ENCODE measurements around the gene KCNIP3.

The KCNIP3 gene

DNA sequence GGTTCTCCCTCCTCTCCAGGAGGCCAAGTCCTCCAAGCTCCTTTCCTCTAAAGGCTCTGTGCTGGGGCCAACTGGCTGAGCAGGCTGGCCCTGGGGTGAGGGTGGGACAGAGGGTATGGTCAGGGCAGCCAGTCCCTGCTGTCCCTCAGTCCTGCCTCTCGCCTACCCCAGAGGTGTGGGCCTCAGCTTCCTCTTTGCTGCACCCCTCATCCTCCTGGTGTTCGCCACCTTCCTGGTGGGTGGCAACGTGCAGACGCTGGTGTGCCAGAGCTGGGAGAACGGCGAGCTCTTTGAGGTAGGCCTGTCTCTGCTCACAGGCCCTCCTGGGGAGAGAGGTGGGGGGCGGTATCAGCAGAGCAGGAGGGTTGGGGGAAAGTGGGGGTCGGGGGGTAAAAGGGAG, 16.1 kb upstream of the KCNIP3 start:
- H3K36me3 ChIP-seq (ENCODE audit: low read depth): peaks cover 26% of the 10 kb centered on the region
- DNase-seq (ENCODE audit: low spot score): no peak
- H3K27me3 ChIP-seq (ENCODE audit: insufficient read depth, poor library complexity, severe bottlenecking): no peaks in the 10 kb centered on the region
- H3K4me1 ChIP-seq (ENCODE audit: insufficient read depth, poor library complexity, severe bottlenecking): peaks cover 17% of the 10 kb centered on the region
- no peak overlapping the region for H3K27ac ChIP-seq (ENCODE audit: poor library complexity, severe bottlenecking)
- TF ChIP-seq, protein P1, sequence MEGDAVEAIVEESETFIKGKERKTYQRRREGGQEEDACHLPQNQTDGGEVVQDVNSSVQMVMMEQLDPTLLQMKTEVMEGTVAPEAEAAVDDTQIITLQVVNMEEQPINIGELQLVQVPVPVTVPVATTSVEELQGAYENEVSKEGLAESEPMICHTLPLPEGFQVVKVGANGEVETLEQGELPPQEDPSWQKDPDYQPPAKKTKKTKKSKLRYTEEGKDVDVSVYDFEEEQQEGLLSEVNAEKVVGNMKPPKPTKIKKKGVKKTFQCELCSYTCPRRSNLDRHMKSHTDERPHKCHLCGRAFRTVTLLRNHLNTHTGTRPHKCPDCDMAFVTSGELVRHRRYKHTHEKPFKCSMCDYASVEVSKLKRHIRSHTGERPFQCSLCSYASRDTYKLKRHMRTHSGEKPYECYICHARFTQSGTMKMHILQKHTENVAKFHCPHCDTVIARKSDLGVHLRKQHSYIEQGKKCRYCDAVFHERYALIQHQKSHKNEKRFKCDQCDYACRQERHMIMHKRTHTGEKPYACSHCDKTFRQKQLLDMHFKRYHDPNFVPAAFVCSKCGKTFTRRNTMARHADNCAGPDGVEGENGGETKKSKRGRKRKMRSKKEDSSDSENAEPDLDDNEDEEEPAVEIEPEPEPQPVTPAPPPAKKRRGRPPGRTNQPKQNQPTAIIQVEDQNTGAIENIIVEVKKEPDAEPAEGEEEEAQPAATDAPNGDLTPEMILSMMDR (IDR thresholded peaks at IDR 0.05; ENCODE audit: poor library complexity, severe bottlenecking): no peak
- no peak overlapping the region for H3K4me3 ChIP-seq (ENCODE audit: severe bottlenecking)
- ATAC-seq (ENCODE audit: low read depth): no peak
- H3K9me3 ChIP-seq (ENCODE audit: severe bottlenecking): no peaks in the 10 kb centered on the region

DNA sequence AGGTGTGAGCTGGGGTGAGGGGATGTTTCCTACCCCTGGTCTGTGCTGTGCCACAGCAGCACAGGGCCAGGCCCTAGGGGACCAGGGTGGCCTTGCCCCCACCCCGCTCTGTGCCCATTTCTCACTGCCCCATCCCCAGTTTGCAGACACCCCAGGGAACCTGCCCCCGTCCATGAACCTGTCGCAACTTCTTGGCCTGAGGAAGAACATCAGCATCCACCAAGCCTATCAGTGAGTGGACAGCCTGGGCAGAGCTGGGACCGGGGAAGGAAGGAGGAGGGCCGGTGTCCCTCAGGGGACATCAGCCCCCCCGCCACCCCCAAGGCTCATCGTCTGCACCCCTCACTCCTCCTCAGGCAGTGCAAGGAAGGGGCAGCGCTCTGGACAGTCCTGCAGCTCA, 15.4 kb upstream of the KCNIP3 start:
- no peaks in the 10 kb centered on the region for H3K9me3 ChIP-seq (ENCODE audit: severe bottlenecking)
- DNase-seq (ENCODE audit: low spot score) (no peak), ATAC-seq (ENCODE audit: low read depth) (no peak)
- H3K36me3 ChIP-seq (ENCODE audit: low read depth): peaks cover 26% of the 10 kb centered on the region
- TF ChIP-seq, protein P1 (IDR thresholded peaks at IDR 0.05; ENCODE audit: poor library complexity, severe bottlenecking): no peak
- no peak overlapping the region for H3K4me3 ChIP-seq (ENCODE audit: severe bottlenecking)
- no peak overlapping the region for H3K27ac ChIP-seq (ENCODE audit: poor library complexity, severe bottlenecking)
- no peaks in the 10 kb centered on the region for H3K27me3 ChIP-seq (ENCODE audit: insufficient read depth, poor library complexity, severe bottlenecking)
- peaks cover 17% of the 10 kb centered on the region for H3K4me1 ChIP-seq (ENCODE audit: insufficient read depth, poor library complexity, severe bottlenecking)

DNA sequence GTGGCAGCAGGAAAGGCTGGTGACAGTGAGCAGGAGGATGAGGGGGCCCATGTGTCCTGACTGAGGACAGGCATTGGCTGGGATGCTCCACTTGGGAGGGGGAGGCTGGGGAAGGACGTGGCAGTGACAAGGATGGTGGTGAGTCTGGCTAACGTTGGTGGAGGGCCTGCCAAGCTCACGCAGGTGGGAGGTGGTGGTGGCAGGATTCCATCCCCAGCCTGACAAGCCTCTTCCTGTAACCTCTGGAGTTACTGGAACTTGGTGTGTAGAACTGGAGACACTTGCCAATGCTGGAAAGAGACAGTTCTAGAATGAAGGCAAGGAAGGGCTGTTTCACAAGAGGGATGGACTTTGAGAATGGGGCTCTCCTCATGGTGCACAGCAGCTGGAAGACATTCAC, 14.7 kb upstream of the KCNIP3 start:
- no peaks in the 10 kb centered on the region for H3K9me3 ChIP-seq (ENCODE audit: severe bottlenecking)
- DNase-seq (ENCODE audit: low spot score) (no peak), ATAC-seq (ENCODE audit: low read depth) (no peak)
- H3K4me3 ChIP-seq (ENCODE audit: severe bottlenecking): no peak overlapping the region
- H3K36me3 ChIP-seq (ENCODE audit: low read depth): peaks cover 26% of the 10 kb centered on the region
- H3K4me1 ChIP-seq (ENCODE audit: insufficient read depth, poor library complexity, severe bottlenecking): peaks cover 12% of the 10 kb centered on the region
- no peak overlapping the region for H3K27ac ChIP-seq (ENCODE audit: poor library complexity, severe bottlenecking)
- TF ChIP-seq, protein P1 (IDR thresholded peaks at IDR 0.05; ENCODE audit: poor library complexity, severe bottlenecking): no peak
- H3K27me3 ChIP-seq (ENCODE audit: insufficient read depth, poor library complexity, severe bottlenecking): no peaks in the 10 kb centered on the region

DNA sequence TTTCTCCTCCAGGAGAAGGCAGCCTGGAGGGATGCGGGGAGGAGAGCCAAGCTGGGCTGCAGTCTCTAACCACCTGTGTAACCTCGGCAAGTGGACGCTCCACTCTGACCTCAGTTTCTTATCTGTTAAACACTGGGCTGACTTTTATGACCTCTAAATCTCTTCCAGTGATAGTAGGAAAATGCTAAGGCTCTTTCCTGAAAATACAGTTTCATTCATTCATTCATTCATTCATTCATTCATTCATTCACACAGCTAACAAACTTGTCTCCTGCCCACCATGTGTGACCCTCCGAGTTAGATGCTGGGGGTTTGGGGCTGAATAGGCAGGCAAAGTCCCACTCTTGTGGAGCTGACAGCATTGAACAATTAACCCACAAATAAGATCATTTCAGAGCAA, 13.6 kb upstream of the KCNIP3 start:
- no peaks in the 10 kb centered on the region for H3K9me3 ChIP-seq (ENCODE audit: severe bottlenecking)

DNA sequence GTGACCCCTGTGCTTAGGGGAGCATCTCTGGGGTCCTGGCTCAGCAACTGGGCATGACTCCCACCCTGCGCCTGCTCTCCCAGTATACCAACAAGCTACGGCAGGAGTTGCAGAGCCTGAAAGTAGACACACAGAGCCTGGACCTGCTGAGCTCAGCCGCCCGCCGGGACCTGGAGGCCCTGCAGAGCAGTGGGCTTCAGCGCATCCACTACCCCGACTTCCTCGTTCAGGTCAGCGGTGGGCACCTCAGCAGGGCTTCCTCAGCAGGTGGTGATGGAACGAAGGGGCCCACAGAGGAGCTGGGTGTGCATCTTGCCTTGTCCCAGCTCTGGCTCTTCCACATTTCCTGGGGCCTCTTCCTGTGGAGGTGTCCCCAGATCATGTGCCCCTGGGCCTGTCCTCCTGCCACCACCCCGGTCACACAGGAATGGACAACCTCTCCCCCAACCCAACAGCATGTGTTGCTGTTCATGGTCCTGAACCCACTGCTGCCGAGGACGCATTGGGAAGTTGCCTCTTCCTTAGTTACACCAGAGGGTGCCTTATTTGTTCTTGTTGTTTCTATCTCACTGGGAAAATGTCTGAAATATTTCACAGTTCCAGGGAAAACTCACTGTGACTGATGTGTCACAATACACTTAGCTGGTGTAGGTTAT, 12.1 kb upstream of the KCNIP3 start:
- ATAC-seq (ENCODE audit: low read depth) (no peak), DNase-seq (ENCODE audit: low spot score) (no peak)
- Histone ChIP-seq H3K27ac (ENCODE audit: poor library complexity, severe bottlenecking) (no peak overlapping the region), H3K4me3 (ENCODE audit: severe bottlenecking) (no peak overlapping the region), H3K9me3 (ENCODE audit: severe bottlenecking) (no peaks in the 10 kb centered on the region), H3K27me3 (ENCODE audit: insufficient read depth, poor library complexity, severe bottlenecking) (no peaks in the 10 kb centered on the region), H3K36me3 (ENCODE audit: low read depth) (peaks cover 12% of the 10 kb centered on the region), H3K4me1 (ENCODE audit: insufficient read depth, poor library complexity, severe bottlenecking) (no peaks in the 10 kb centered on the region)
- TF ChIP-seq, protein P1 (IDR thresholded peaks at IDR 0.05; ENCODE audit: poor library complexity, severe bottlenecking): no peak

More for the DNA sequence above, 13.6 kb upstream of the KCNIP3 start:
- H3K36me3 ChIP-seq (ENCODE audit: low read depth): peaks cover 23% of the 10 kb centered on the region
- no peak for DNase-seq (ENCODE audit: low spot score)
- ATAC-seq (ENCODE audit: low read depth): no peak
- H3K27me3 ChIP-seq (ENCODE audit: insufficient read depth, poor library complexity, severe bottlenecking): no peaks in the 10 kb centered on the region
- H3K27ac ChIP-seq (ENCODE audit: poor library complexity, severe bottlenecking): no peak overlapping the region
- peaks cover under 1% of the 10 kb centered on the region for H3K4me1 ChIP-seq (ENCODE audit: insufficient read depth, poor library complexity, severe bottlenecking)
- TF ChIP-seq, protein P1 (IDR thresholded peaks at IDR 0.05; ENCODE audit: poor library complexity, severe bottlenecking): no peak
- no peak overlapping the region for H3K4me3 ChIP-seq (ENCODE audit: severe bottlenecking)
